Natural killer cell (primary cell): ENCODE measurements around the gene UTP3. TPM values are rescaled to one million over a fixed set of nuclear protein-coding genes. Genes with fewer than 3 reads are reported as not detected.

Source experiments
- ATAC-seq, 3 donors: fragments of 150-1000 bp in 2 of 3; fragments of 200-7000 bp in 1 of 3; cut with Tn5 transposase; 1 replicate in 1 of 3; 2 replicates in 2 of 3; pipeline ENCODE4 v1.10.0; 2021; ENCODE audit warnings: mild to moderate bottlenecking in 2 of 3, moderate library complexity in 2 of 3
- DNase-seq, 2 donors: peaks; one replicate each; pipeline versions ENCODE4 v3.0.0 to v3.0.0-alpha.2; 2013 to 2021; ENCODE audit warnings: mixed read lengths in 1 of 2
- H3K27ac ChIP-seq: one replicate; pipeline ENCODE4 v1.5.1; 2013; ENCODE audit warnings: mild to moderate bottlenecking, low read length
- H3K27me3 ChIP-seq: one replicate; pipeline ENCODE4 v1.6.1; 2013; ENCODE audit warnings: low read length; ENCODE audit not compliant: control insufficient read depth, insufficient read depth
- H3K36me3 ChIP-seq: one replicate; pipeline ENCODE4 v1.6.1; 2013; ENCODE audit warnings: low read length; ENCODE audit not compliant: control insufficient read depth, insufficient read depth
- H3K4me1 ChIP-seq: one replicate; pipeline ENCODE4 v1.6.1; 2013; ENCODE audit warnings: low read length; ENCODE audit not compliant: control insufficient read depth, insufficient read depth
- H3K4me3 ChIP-seq: one replicate; pipeline ENCODE4 v1.5.1; 2013; ENCODE audit warnings: low read length
- H3K9me3 ChIP-seq: one replicate; pipeline ENCODE4 v1.6.1; 2013; ENCODE audit warnings: low read length; ENCODE audit not compliant: control insufficient read depth, insufficient read depth
- H3K27ac Mint-ChIP-seq, 2 donors: one replicate each; pipeline ENCODE4 v1.8.0; 2022; ENCODE audit warnings: mild to moderate bottlenecking in 2 of 2, mixed read lengths in 2 of 2, moderate library complexity in 1 of 2
- H3K27me3 Mint-ChIP-seq, 2 donors: one replicate each; pipeline ENCODE4 v1.8.0; 2022; ENCODE audit warnings: low read depth in 2 of 2, mixed read lengths in 2 of 2
- H3K36me3 Mint-ChIP-seq: one replicate; pipeline ENCODE4 v1.8.0; 2022; ENCODE audit warnings: mixed read lengths
- H3K4me1 Mint-ChIP-seq, 2 donors: one replicate each; pipeline ENCODE4 v1.8.0; 2022; ENCODE audit warnings: mixed read lengths in 2 of 2
- H3K4me3 Mint-ChIP-seq: one replicate; pipeline ENCODE4 v1.8.0; 2022; ENCODE audit warnings: mild to moderate bottlenecking, moderate library complexity, mixed read lengths
- H3K9me3 Mint-ChIP-seq, 2 donors: one replicate each; pipeline ENCODE4 v1.8.0; 2022; ENCODE audit warnings: mixed read lengths in 2 of 2
- WGBS: methylation state at CpG from one replicate; pipeline ENCODE4 v1.1.7; 2013; ENCODE audit warnings: missing lambda C conversion rate; ENCODE audit not compliant: insufficient coverage; 5-methylcytosine and 5-hydroxymethylcytosine counted together
- intact Hi-C: fragments of 100-400 bp; cut with micrococcal nuclease; formaldehyde crosslinking; loops from one replicate; pipeline ENCODE4 v1.14.2; 2022
- total RNA-seq, 4 donors: library from RNA; stranded (reverse); fragments of 120-200 nt in 1 of 4; gene quantifications; one replicate each; pipeline versions ENCODE4 v1.2.3 to v1.2.4, GENCODE V29; 2013 to 2022
- TF ChIP-seq, protein P1 (sequence below): fragments of 200-600 bp; IDR thresholded peaks from one replicate; pipeline ENCODE4 v1.8.0; 2022; ENCODE audit warnings: antibody characterized with exemption

The UTP3 gene
- total RNA-seq, 3 donors from 2014 or later (not counting 1 experiment from before 2014, with no cell fraction given), result 22.3 to 23.1 (median 22.6) TPM

- Histone ChIP-seq H3K36me3 (no peaks in the 10 kb centered on the region), H3K27ac (no peak within 1 kb of the TSS), H3K4me1 (no peaks in the 10 kb centered on the region), H3K9me3 (no peaks in the 10 kb centered on the region), H3K27me3 (no peaks in the 10 kb centered on the region), H3K4me3 (peak within 1 kb of the TSS; percentile 16)
- ATAC-seq (no peak), DNase-seq (no peak)
- peaks cover 6 to 16% of the 10 kb centered on the region in 2 donors for H3K27me3 Mint-ChIP-seq
- TF ChIP-seq, protein P1, sequence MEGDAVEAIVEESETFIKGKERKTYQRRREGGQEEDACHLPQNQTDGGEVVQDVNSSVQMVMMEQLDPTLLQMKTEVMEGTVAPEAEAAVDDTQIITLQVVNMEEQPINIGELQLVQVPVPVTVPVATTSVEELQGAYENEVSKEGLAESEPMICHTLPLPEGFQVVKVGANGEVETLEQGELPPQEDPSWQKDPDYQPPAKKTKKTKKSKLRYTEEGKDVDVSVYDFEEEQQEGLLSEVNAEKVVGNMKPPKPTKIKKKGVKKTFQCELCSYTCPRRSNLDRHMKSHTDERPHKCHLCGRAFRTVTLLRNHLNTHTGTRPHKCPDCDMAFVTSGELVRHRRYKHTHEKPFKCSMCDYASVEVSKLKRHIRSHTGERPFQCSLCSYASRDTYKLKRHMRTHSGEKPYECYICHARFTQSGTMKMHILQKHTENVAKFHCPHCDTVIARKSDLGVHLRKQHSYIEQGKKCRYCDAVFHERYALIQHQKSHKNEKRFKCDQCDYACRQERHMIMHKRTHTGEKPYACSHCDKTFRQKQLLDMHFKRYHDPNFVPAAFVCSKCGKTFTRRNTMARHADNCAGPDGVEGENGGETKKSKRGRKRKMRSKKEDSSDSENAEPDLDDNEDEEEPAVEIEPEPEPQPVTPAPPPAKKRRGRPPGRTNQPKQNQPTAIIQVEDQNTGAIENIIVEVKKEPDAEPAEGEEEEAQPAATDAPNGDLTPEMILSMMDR, result no peak
- H3K9me3 Mint-ChIP-seq, result no peaks in the 10 kb centered on the region
- H3K36me3 Mint-ChIP-seq, result no peaks in the 10 kb centered on the region
- 40% methylated on average over 1 of the region's 1 CpG for WGBS
- no peaks in the 10 kb centered on the region for H3K4me1 Mint-ChIP-seq
- no peak within 1 kb of the TSS for H3K4me3 Mint-ChIP-seq
- intact Hi-C loops, result no loop called here
- H3K27ac Mint-ChIP-seq, result no peak within 1 kb of the TSS
Measured at GRCh38 chr4:70666369-70666768, 22.0 kb upstream of the UTP3 start, which contains the start of gene JCHAIN. TSS of gene JCHAIN (minus strand) at chr4:70666508. CDS start at chr4:70666490, 18 bp downstream.

- TF ChIP-seq, protein P1, result no peak
- intact Hi-C loops, result no loop called here
- H3K27me3 ChIP-seq, result no peaks in the 10 kb centered on the region
- no peak overlapping the region for H3K27ac Mint-ChIP-seq
- H3K9me3 ChIP-seq, result no peaks in the 10 kb centered on the region
- H3K36me3 ChIP-seq, result no peaks in the 10 kb centered on the region
- H3K4me1 ChIP-seq, result no peaks in the 10 kb centered on the region
- no peak overlapping the region for H3K27ac ChIP-seq
- no peak overlapping the region for H3K4me3 Mint-ChIP-seq
- H3K4me3 ChIP-seq, result no peak overlapping the region
- H3K36me3 Mint-ChIP-seq, result no peaks in the 10 kb centered on the region
- 41% methylated on average over 2 of the region's 3 CpGs for WGBS
- H3K9me3 Mint-ChIP-seq, result no peaks in the 10 kb centered on the region
- no peak for DNase-seq
- H3K27me3 Mint-ChIP-seq, result peaks cover 6 to 17% of the 10 kb centered on the region in 2 donors
- no peaks in the 10 kb centered on the region for H3K4me1 Mint-ChIP-seq
- no peak for ATAC-seq
Measured at GRCh38 chr4:70667740-70668535, 20.4 kb upstream of the UTP3 start.

- Mint-ChIP-seq H3K27me3 (peaks cover 10 to 34% of the 10 kb centered on the region in 2 donors), H3K36me3 (no peaks in the 10 kb centered on the region), H3K27ac (no peak overlapping the region), H3K4me3 (no peak overlapping the region), H3K9me3 (no peaks in the 10 kb centered on the region), H3K4me1 (no peaks in the 10 kb centered on the region)
- intact Hi-C loops, result no loop called here
- no peaks in the 10 kb centered on the region for H3K4me1 ChIP-seq
- TF ChIP-seq, protein P1, result no peak
- H3K27me3 ChIP-seq, result peaks cover 2% of the 10 kb centered on the region
- no peaks in the 10 kb centered on the region for H3K36me3 ChIP-seq
- WGBS, result 75% methylated on average over 2 of the region's 5 CpGs
- no peak for DNase-seq
- no peak overlapping the region for H3K4me3 ChIP-seq
- no peaks in the 10 kb centered on the region for H3K9me3 ChIP-seq
- no peak overlapping the region for H3K27ac ChIP-seq
- ATAC-seq, result no peak
Measured at GRCh38 chr4:70670332-70671014, 17.9 kb upstream of the UTP3 start.
